ENCODE measurements around the gene FRMD5.

FRMD5 gene

DNA sequence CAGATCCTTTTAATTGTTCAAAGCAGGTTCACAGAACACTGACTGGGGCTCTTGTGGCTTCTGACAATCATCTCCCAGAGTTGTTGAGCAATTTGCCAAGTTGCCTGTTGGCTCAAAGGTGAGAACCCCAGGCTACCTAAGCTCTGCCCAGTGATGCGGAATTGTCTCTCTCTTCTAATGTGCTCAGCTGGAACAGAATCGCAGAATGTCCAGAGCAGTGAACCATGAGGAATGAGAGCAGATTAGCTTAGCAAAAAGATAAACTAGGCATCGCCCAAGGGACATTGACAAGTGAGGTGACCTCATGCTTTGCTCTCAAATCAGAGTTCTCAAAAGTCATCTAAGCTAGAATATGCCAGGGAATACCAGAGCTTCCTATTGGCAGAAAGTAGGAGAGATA is 220.2 kb downstream of the FRMD5 start:
- no peak for DNase-seq (ENCODE audit: low read depth)

DNA sequence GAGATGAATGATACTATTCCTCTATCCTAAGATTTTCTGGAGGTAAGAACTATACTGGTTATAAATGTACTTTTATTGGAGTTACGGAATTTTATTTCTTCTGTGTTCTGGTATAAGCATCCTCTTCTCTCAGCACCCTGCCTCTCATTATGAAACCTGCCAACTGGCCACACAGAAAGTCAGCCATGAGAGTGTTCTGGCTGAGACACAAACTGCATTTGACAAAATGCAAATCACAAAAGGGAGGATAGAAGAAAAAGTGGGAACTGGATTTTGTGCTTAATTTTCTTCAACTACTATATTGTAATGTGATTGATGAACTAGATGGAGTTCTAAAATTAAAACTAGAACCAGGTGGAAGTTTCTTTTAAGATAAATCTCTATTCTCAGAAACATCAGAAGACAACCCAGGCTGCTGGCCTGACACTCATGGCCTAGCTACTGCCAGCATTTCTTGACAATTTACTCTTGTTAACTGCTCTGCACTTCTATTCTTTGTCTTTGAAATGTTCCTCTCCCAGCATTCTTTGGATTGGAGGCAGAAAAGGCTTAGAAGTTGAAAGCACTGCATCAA is 225.2 kb downstream of the FRMD5 start:
- DNase-seq (ENCODE audit: low read depth) = no peak

DNA sequence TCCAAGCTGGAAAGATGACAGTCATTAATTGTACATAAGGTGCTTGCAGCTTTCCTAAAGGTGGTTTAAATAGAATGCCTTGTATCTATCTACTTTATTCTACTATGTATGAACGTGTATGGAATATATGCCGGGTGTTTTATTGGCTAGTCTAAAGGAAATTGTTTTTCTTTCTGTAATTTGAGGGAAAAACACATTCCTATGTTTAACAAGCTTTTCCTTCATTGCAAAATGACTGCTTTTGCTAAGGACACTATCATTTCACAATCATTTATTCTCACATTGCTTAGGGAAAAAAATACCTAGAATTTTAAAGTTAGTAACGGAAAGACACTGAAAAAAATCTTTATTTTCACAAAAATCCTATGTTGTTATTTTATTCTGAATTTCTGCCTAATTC is 226.5 kb downstream of the FRMD5 start:
- no peak for DNase-seq (ENCODE audit: low read depth)

DNA sequence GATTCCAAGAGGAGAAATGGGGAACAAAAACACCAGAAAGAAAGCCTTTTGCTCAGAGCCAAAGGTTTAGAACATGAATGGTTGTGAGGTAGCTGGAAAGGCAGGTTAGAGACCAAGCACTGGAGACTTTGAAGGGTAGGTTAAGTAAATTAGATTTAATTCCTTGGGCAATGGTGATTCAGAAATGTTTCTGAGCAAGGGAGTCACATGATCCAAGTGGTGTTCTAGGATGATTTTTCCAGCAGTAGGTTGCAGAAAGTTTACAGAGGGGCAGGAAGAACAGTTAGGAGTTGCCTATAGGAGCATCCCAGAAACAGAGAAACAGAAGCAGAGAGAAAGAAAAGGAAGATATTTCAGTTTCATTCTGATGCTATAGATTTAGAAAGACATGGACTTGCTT is 228.4 kb downstream of the FRMD5 start:
- DNase-seq (ENCODE audit: low read depth) = no peak

DNA sequence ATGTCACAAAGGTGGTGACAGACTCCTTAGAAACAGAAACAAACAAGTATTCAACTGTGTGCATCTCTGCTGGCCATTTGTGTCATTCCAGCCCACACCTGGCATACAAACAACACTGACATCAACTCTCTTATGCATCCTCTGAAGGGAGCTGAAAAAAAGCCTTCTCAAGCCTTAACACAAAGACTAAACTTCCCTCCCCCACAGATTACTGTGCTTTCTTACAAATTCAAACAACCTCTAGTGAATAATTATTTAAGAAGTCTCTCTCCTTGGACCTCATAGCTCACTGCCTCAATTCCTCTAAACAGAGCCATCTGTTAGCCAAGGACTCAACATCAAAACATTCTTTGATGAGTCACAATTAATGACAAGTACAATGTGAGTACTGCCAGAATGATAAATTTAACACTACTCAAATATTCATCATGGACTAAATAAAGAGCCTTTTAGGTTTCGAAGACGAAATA is 236.2 kb downstream of the FRMD5 start:
- DNase-seq (ENCODE audit: low read depth) = no peak

DNA sequence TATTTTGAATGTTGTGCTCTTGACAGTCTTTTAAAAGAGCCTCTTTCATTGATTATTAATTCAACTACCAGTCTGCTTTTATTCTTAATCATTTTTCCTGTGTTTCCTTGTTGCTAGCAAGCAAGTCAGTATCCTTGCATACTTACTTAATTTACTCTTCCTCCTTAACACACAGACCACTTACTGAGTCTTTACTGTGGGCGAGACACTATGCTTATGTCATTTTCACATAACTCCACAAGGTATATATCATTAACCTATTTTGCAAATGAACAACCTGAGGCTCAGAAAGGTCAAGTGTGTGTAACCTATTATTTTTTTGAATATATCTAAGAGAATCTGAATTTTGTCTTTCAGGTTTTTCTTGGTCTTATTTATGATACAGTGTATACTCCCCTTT is 237.3 kb downstream of the FRMD5 start:
- no peak for DNase-seq (ENCODE audit: low read depth)

DNA sequence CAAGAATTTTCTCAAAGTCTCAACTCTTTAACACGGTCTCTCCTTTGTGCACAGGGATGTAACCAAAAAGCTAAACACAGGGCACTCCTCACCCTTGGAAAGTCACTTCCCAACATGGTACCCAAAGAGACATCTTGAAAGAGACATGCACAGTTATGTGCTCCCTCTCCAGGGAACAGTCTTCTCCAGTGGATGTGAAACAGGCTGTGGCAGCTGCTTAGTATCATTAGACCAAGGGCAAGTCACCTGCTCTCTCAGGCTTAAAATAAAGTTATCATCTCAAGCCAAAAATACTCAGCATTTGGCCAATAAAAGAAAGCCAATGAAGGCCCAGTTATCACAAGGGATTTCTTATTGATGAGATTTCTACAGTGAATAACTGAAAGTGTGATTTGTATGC is 239.9 kb downstream of the FRMD5 start:
- DNase-seq (ENCODE audit: low read depth) = no peak

DNA sequence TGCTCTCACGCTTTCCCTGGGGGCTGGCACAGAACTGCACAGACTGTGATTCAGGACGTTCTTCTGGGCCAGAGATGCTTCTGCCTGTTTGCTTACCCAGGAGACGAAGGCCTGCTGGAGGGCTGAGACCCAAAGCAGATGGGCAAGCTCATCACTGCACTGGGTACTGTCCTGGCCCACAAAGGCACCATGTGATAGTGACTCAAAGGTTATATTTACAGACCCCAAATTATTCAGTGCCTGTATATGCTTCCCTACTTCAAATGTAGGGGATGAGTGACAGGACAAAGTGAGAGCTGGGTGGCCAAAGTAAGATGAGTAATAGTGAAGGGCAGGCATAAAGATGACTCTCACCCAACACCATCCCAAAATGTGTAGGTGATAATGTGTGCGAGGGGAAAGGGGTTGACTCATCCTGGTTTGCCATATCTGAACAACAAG is 240.9 kb downstream of the FRMD5 start:
- DNase-seq (ENCODE audit: low read depth) = no peak

DNA sequence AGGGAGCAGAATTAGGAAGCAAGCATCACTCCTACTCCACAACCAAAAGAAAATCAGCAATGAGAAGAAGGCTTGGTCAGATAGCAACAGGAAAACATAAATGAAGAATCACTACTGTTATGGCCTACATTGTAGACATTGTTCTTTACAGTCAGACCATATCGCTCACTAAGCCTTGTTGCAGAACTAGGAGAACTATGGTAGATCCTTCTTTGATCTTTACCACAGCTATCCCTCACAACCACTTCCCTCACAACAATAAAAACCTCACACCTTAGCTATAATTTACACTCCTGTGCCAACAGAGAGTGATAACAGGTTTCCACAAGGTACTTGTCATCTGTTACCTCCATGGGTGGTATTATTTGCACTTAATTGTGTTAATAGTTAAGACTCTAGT is 241.7 kb downstream of the FRMD5 start:
- DNase-seq (ENCODE audit: low read depth) = no peak

DNA sequence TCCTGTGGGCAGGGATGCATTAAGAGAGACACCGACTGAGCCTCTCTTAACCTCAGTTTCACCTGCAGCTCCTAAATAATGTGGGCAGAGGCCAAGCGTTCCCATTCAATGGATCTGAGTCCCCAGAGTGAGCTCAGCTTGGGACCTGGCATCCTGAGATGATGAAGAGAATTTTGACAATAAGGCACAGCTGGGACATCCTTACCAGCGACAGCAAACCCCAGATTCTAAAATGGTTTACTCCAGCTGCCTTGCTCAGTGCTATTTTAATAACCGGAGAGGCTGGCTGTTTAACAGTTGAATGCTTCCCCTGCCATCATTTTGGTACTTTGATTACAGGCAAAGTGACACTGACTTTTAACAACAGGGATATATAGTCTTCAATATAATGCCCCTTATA is 244.5 kb downstream of the FRMD5 start:
- no peak for DNase-seq (ENCODE audit: low read depth)

DNA sequence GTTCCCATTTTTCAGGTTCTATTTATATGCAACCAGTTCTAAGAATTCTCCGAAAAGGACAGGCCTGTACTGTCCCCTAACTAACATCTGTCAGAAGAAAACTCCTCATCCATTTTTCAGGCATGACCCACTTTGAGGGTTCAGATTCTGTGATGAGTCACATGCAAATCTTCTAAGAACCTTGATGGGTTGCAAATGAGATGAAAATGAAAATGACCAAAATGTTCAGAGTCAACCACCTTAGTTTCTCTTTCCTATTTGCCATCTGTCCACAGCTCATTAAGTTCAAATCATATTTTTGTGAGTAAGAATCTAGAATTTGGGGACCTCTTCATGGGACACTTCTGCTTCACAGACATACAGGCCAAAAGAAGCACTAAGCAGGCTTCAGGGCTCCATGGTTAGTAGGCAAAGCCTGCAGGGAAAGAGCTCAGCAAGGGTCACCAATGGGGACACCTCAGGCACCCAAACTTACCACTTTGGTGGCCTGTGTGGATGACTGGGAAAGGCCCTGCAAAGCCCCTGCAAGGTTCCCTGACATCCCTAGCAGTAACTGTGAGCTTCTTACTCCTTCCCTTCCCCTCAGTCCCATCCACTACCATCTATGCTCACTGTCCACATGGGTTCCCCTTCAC is 246.3 kb downstream of the FRMD5 start:
- no peak for DNase-seq (ENCODE audit: low read depth)

DNA sequence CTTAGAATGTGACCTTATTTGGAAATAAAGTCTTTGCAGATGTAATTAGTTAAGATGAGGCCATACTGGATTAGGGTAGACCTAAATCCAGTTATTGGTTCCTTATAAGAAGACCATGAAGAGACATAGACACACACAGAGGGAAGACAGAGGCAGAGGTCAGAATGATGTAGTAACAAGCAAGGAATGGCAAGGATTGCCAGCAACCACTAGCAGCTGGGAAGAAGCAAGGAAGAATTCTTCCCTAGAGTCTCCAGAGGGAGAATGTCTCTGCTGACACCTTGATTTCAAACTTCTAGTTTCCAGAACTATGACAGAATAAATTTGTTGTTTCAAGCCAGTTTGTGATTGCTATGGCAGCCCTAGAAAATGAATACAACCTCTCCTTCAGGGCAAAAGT is 251.6 kb downstream of the FRMD5 start:
- DNase-seq (ENCODE audit: low read depth) = no peak

DNA sequence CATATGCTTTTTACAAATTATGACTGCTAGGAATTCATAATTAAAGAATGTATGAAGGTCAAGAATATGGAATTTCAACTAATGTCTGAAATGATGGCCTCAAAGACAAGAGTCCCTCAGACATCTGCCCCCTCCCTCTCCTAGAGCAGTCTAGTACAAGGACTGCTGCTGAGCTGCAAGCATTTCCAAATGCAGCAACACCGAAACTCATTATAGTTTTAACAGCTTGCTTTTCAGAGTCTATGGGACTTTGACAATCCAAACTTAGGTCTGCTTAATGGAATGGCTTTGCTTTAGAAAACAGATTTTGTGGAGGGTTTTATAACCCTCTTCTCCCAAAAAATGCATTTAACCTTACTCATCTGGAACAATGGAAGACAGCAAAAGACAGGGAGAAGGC is 252.9 kb downstream of the FRMD5 start:
- no peak for DNase-seq (ENCODE audit: low read depth)

DNA sequence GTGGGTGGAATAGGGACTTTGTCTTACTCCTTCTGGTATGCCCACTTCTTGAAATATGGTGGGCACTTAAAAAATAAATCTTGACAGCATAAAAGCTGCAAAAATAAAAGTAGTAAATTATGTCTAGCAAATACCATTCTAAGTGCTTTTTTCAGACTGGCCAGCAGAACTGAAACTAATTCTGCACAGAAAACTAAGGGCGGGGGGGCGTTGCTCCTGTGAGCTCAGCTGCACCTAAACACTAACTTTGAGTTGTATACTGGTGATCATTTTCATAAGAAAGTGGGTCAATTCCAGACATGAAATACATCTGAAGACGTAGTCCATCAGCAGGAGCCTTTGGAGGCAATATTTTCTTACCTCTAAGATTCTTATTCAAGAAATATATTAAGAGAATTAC is 253.5 kb downstream of the FRMD5 start:
- DNase-seq (ENCODE audit: low read depth) = no peak

DNA sequence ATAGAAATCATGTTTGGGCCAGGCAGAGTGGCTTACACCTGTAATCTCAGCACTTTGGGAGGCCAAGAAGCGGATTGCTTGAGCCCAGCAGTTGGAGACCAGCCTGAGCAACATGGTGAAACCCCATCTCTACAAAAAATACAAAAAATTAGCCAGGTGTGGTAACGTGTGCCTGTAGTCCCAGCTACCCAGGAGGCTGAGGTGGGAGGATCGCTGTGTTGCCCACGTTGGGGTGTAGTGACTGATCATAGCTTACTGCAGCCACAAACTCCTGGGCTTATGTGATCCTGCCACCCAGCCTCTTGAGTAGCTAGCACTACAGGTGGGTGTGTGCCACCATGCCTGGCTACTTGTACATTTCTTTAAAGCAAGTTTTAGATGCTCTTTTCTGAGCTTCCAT is 254.0 kb downstream of the FRMD5 start:
- DNase-seq (ENCODE audit: low read depth) = no peak

DNA sequence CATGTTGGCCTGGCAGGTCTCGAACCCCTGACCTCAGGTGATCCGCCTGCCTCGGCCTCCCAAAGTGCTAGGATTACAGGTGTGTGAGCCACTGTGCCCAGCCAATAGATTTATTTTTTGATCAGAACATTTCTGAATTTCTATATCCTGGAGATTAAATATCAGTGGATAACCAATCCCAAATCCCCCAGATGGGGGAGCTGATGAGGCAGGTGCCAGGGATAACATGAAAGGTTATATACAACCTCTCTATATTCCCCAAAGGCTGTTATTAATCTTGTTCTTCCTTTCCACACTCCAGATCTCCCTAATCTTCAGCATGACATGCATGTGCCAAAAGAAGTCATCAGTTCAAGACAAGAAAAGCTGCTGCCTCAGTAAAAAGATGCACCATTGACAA is 256.0 kb downstream of the FRMD5 start:
- DNase-seq (ENCODE audit: low read depth) = no peak

DNA sequence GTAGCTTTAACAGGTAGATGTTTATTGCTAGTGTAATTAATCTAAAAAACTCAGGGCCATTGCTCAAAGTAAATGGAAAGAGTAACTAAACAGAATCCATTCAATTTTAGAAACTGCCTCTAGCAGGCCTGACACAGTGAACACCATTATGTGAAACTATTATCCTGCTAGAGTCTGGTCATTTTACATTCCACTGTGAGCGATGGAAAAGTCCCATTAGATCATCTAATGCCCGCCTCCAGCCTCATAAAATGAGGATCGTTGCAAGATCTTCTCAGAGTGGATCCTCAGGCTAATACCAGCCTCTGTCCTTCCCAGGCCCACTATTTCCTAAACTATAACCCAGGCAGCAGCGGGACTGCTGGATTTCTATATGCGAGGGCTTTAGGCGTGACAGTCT is 260.6 kb downstream of the FRMD5 start:
- DNase-seq (ENCODE audit: low read depth) = no peak

DNA sequence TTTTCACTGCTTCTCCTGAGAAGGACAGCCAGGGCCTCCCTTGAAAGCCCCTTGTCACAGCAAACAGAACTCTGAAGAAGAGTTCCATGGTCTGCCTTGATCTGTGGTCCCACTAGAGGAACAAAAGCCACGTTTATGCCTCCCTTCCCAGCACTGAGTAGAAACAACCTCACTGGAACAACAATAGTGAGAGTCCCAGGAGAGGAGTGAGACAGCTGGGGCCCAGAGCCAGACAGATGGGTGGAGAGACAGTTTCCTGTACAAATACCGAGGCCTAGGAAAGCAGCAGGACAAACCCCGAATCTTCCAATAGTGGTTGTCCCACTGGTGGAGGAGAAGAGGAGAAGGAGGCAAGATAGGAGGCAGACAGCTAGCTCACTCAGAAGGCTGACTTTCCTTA is 262.2 kb downstream of the FRMD5 start:
- no peak for DNase-seq (ENCODE audit: low read depth)

DNA sequence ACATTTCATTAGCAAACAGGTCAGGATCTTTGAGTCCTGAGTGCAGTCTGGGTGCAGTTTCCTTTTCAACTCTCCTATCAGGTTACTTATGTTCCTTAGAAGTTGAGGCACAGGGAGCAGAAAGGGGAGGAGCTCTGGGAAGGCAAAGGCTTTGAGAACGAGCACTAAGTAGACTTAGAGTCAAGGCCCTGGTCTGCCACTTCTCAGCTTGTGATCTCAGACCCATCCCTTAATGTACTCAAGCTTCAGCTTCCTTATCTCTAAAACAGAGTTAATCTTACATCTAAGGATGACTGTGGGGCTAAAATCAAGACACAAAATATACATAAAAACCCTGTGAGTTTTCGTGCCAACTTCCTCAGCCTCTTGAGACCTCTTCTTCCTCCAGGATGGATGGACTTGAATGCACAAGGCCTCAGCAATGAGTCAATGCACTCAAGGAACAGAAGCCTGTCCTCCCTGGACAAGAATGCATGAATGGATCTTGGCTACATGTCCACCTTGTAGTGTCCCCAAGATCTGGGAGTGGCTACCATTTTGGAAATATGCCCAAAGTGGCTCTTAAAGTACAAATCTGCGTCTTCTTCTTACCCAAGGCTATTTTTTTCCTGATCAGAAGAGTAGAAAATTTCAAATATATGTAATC is 263.2 kb downstream of the FRMD5 start:
- DNase-seq (ENCODE audit: low read depth) = no peak

DNA sequence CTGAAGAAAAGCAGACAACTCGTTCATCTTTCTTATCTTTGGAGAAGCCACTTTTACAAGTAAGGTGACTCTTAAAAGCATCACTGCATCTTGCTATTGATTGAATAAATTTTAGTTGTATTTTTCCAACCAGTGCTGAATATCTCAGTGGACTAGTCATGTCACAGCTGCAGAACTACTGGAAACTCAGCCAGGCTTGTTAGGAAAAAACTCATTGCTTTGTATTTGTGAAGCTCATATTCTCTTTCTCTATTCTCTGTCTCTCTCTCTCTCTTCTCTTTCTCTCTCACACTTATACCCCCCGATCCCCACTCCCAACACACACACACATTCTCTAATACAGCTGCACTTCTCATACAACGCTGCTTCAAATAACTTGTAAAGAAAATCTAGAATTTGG is 264.0 kb downstream of the FRMD5 start:
- no peak for DNase-seq (ENCODE audit: low read depth)

DNA sequence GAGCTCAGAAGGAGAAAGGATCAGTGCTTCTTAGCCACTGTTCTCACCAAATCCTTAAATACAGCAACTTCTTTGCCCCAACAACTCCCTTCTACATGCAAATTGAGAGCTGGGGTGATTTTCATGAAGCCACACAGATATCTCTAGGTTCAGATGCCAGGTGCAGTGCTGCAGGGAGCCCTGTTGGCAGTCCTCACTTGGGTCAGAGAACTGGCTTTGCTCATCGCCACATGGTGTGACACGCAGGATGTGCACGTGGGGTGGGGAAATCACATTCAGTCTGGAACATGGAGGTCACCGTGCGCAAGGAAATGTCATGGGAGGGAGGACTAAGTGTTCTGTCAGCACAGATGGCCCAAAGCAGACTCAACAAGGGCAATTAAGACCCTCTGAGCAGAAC is 264.5 kb downstream of the FRMD5 start:
- DNase-seq (ENCODE audit: low read depth) = no peak

DNA sequence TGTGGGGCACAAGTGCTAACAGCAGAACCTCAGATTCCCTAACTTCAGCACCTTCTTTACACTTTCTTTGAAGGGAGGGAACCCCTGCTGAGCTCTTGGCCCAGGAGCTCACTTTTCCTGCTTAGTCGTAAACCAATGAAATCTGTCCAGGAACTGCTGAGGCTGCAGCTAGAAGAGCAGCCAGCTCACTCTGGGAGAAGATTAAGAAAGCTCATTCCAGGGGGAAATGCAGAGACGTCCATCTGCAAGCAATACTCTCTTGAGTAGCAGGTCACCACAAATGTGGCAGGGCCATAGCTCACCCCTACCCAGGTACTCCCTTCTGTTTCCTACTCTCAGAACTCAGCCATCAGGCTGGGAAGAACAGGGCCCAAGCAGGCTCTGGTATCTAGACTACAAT is 265.0 kb downstream of the FRMD5 start:
- DNase-seq (ENCODE audit: low read depth) = no peak

DNA sequence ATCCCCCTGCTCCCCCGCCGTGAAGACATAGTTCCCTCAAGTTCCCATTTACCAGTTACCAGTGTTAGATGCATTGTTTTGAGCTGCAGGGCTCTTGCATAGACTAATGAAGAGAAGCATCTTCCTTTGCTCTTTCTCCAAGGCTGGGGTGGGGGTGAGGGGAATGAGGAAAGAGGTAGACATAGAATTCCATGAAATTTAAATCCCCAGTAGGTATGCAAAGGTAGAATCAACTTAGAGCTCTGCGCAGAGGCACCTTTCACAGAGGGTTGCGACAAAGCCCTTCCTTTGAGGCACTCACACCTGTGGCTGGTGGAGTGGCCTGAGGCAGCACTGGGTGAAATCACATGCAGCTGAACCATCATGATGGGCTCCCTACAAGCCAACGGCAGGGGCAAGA is 266.9 kb downstream of the FRMD5 start:
- DNase-seq (ENCODE audit: low read depth) = no peak

DNA sequence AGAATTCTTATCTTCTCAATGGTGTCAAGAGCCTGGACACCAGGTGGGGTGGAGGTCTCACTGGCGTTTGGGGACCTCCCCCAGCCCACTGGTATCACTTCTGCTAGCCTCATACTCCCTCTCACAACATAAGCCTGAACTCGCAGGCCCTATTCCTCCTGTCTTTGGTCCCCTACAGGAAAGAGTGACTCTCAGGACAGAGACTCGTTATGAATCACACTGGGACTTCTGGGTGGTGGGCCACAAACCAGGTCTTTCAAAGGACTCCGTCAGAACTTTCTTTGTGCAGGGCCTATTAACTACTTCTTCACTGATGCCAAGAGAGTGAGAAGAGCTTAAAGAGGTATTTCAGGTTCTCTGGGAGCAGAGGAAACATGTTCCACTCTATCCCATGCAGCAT is 267.9 kb downstream of the FRMD5 start:
- no peak for DNase-seq (ENCODE audit: low read depth)

Measured in activated gamma-delta T cell treated with anti-CD3 and anti-CD28 coated beads, Interleukin-2, amount 50 U/mL, for 16 hours (primary cell).